ENCODE data around the gene OR10A3.
"Not testable (repeated sequence)": the region's sequence is repeated elsewhere in the genome, so short reads cannot be mapped to it uniquely, and the experiment has no call there.

The OR10A3 gene, protein sequence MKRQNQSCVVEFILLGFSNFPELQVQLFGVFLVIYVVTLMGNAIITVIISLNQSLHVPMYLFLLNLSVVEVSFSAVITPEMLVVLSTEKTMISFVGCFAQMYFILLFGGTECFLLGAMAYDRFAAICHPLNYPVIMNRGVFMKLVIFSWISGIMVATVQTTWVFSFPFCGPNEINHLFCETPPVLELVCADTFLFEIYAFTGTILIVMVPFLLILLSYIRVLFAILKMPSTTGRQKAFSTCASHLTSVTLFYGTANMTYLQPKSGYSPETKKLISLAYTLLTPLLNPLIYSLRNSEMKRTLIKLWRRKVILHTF

GRCh38 chr11:7941608-7942007 is at the start of gene OR10A3:
Gene OR10A3 (minus strand): TSS chr11:7941708. CDS start chr11:7939520, 2,188 bp downstream.
- no peak for DNase-seq

- not testable (repeated sequence) for DNase-seq
Measured at GRCh38 chr11:7987560-7987883, 46.0 kb upstream of the OR10A3 start.

DNA sequence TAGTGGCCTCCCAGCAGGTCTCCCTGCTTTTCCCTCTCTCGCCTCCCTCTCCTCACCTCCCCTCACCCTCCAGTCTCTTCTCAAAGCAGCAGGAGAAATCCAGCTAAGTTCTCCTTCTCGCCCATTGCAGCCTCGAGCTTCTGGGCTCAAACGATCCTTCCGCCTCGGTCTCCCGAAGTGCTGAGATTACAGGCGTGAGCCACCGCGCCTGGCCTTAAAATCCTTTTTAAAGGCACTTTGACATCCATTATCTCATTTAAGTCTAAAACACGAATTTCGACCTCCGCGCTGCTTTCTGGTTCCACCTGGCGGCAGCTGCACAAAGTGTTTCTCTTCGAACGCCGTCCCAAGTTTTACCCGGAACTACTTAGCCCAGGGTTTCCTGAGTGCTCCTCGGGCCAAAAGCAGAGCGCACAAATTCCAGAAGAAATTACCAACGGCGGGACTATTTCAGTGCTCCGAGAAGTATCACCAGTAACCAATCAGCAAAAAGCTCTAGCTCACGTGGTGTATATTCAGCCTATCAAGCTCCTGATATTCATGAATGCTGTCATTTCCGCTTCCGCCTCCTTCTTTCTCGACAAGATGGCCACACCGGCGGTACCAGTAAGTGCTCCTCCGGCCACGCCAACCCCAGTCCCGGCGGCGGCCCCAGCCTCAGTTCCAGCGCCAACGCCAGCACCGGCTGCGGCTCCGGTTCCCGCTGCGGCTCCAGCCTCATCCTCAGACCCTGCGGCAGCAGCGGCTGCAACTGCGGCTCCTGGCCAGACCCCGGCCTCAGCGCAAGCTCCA is 45.5 kb upstream of the OR10A3 start, which contains the start of gene EIF3F:
TSS of gene EIF3F (plus strand) at position 570 of the 792 bp plus-strand sequence. CDS start at position 586, 16 bp downstream.
- DNase-seq: peak; percentile 100

- DNase-seq: no peak
Measured at GRCh38 chr11:7983832-7984590, 42.5 kb upstream of the OR10A3 start.

DNA sequence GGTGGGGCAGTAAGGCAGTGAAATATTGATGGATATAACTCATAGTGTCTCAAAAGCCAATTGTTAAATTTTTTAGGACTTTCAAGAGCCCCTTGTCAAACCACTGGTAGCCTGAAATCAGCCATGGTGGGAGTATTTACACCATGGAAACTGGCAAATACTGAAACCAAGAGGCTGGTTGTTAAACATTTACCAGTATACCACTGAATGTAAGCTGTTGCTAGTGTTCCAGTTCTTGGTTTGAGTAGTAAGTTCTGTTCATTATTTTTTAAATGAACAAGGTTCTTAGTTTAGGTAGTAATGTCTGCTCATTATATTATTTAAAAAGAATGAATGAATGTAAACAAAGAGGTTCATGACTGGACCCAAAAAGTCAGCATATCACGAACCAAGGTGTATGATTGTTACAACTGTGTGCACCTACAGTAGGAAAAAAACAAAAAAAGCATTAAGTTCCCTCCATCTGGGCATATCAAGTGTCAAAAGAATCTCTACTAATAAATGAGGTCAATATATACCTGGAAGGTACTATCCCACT is 41.1 kb upstream of the OR10A3 start:
- DNase-seq: no peak

GRCh38 chr11:7981619-7982157 is 40.2 kb upstream of the OR10A3 start:
- DNase-seq: no peak

DNA sequence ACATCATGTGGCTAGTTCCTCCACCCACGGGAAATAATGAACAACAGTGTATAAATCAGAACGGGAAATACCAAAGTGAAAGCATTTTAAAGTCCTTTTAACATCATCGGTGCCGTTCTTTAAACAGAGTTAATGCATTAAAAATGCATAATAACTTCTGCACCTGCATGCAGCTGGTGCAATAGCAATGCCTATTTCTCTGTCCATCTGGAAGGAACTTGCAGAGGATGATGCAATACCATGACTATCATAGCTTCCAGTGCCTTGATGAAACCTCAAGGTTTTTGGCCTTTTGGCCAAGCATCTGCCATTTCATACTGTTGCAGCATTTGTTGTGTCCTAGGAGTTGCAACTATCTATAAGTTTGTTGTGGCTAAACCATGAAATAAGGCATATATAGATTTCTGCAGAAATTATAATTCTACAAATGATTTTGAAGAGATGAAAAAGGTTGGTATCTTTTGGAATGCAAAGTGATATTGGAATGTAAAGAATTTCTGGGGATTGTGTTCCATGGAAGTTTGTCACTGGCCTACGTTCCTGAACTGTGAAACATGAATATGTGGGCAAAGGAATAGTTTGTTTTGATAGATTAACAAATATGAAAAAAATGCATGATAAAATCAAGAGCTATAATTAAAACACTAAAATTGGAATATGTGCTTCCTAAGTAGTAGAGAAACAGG is 35.9 kb upstream of the OR10A3 start:
- peak; percentile 90 for DNase-seq

DNA sequence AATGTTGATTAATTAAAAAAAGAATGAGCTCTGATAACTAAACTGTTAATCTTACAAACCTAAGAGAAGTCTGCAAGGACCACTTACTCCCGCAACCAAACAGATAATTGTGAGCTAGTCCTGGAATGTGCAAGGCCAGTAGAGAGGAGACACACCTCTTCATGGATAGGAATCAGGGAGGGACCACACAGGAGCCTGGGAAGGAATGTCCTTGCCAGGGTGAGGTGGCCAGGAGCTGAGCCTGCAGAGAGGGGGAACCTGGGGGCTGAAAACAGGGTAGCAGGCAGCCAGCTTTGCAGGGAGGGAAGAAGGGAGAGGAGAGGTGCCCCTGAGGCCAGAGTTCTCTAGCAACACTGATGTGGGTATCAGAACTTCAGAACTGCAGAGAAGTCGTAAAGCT is 33.2 kb upstream of the OR10A3 start:
- DNase-seq: peak; percentile 16

DNA sequence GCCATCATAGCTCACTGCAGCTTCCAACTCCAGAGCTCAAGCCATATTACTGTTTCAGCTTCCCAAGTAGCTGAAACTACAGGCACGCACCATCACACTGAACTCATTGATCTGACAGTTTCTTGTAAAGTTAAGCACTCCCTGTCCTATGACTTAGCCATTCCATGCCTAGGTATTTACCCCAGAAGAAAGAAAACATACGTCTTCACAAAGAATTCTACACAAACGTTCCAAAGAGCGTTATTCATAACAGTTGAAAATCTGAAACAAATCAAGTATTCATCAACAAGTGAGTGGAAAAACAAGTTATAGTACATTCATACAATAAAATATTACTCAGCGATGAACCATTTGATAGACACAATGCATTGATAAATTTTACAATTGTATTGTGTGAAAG is 31.5 kb upstream of the OR10A3 start:
- DNase-seq: peak; percentile 8

DNA sequence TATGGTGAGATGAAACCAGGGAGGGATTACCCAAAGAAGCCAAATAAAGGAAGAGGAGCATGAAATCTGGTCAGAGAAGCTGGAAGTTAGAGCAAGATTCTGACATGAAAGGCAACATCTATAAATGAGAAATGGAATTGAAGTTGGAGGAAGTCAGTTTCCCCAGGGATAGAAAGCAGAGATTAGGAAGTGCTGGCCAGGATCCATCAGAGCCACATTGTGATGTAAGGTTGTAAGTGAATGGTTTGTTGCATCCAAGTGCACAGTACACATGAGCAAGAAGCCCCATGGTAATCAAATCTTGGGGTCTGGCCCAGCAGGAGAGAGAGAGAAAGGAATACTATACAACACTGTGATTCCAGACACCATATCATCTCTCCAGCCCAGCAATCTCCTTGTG is 30.3 kb upstream of the OR10A3 start:
- peak; percentile 18 for DNase-seq

DNA sequence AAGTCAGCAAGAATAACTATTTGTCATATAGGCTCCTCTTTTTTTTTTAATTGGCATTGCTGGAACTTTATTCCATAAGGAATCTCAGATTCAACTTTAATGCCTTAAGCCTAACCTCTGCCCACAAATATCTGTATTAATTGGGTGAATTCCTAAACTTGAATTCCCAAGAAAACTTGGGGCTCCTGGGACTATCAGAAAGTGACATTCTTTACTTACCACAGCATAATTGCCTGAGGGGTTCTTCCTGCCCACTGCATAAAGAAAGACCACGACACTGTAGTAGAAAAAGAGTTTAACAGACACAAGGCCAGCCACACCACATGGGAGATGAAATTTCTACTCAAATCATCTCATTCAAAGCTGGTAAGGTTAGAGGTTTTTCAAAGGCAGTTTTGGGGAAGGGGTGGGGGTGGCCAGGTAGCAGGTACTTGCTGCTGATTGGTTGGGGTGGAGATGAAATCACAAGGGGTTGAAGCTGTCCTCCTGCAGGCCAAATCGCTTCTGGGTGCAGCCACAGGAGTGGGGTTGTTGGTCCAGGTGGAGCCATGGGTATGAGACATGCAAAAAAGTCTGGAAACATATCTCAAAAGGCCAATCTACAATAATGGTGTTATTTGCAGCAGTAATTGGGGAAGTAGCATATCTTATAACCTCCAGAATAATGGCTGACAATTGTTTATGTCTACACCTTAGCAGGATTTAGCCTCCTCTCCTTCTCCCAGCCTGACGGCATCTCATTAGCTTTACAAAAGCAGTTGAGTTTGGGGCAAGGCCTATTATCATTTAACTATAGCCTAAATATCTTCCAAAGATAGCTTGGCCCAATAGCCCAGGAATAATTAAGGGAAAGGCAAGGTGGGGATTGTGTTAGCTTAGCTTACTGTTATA is 28.5 kb upstream of the OR10A3 start:
- DNase-seq: peak; percentile 70

GRCh38 chr11:7968686-7969085 is 27.2 kb upstream of the OR10A3 start:
- DNase-seq: peak; percentile 24

GRCh38 chr11:7967826-7968225 is 26.3 kb upstream of the OR10A3 start:
- DNase-seq: peak; percentile 5

GRCh38 chr11:7967097-7967496 is 25.6 kb upstream of the OR10A3 start:
- DNase-seq: peak; percentile 9

- peak; percentile 63 for DNase-seq
Measured at GRCh38 chr11:7965386-7965785, 23.9 kb upstream of the OR10A3 start, which contains the start of gene NLRP10. Gene NLRP10 (minus strand): TSS chr11:7965447. CDS start chr11:7963495, 1,952 bp downstream.

- peak; percentile 68 for DNase-seq
Measured at GRCh38 chr11:7964873-7965272, 23.4 kb upstream of the OR10A3 start.

GRCh38 chr11:7964261-7964660 is 22.8 kb upstream of the OR10A3 start:
- no peak for DNase-seq

DNA sequence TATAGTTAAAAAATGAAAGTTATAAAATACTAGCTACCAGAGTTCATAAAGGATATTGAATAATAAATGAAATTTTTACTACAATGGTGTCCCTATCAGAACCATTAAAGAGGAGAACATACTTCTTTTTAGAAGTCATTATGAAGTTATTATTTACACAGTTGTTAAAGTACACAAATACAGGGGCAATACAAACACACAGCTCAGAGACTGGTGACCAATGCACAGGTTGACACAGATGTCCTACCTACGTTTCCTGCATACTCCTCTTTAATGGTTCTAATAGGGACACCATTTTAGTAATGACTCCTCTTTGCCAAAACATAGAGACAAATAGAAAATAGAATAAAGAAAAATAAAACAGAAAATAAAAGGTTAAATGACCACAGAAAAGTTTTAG is 13.7 kb upstream of the OR10A3 start:
- DNase-seq: no peak

GRCh38 chr11:7949934-7950333 is 8.4 kb upstream of the OR10A3 start:
- no peak for DNase-seq

DNA sequence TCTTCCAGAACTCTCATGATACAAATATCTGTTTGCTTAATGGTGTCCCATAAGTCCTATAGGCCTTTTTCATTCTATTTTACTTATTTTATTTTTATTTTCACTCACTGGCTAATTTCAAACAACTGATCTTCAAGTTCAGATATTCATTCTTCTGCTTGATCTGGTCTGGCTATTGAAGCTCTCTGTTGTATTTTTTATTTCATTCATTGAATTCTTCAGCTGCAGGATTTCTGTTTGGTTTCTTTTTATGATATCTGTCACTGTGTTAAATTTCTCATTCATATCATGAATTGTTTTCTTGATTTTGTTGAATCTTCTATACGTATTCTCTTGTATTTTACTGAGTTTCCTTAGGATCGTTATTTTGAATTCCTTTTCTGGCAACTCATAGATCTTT is 2.6 kb upstream of the OR10A3 start:
- DNase-seq: no peak

DNA sequence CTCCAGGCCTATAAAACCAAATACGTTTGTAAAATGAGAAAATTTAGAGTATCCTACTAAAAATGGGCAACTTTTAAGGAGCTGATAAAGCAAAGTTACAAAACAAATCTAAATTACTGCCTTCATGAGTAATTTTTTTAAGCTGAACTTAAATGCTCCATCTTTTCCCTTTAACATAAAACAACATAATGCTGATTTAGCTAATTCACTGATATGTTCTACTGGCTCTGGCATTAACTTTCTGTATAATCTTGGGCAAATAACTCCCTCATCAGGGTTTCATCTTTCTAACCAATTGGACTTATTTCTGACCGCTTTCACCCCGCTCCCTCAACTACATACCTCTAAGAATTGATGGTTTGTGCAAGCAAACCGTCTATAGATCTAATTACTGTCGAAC is 362 bp downstream of the OR10A3 start:
- no peak for DNase-seq
